Stimulated activated CD8-positive, alpha-beta memory T cell treated with anti-CD3 and anti-CD28 coated beads, Interleukin-4, amount 100 ng/mL, for 4 hours (primary cell): ENCODE data around the gene HMG20A.

Source experiments
- DNase-seq, 2 donors: peaks; one replicate each; pipeline ENCODE4 v3.0.0-alpha.2; 2020; ENCODE audit warnings: low read depth in 2 of 2, low spot score in 1 of 2

The HMG20A gene

DNA sequence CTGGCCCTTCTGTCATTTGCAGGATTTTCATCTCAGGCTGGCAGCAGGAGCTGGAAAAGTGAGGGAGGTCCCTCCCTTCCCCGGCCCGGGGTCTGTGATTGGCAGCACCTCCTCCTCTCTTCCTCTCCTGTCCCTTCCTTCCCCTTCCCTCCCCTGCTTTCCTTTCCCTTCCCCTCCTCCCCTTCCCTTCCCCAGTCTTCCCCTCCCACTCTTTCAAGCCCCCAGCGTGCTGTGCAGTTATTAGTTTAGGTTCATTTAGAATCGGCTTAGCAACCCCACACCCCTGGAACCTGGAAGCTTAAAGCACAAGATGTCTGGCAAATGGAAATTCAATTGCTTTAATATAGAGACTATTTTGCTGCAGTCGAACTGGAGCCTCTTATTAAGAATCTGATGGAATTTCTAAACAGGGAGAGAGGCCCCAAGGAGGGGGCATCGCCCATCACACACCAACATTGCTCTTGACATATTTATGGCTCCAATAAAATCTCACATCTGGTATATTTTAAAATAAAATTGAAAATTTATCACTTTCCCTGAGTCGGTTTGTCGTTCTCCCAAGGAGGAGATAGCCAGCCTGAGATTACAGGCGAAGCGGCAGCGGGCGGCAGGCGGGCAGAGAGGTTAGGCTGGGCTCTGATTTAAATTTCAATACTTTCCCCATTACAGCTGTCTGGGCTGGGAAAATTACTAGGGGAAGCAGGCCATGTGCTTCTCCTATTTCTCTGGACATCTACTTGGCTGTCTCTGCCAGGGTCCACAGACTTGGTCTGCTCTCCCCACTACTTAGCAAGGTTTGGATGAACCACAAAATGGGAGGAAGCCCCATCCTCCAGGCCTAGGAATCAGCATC lies 113.1 kb downstream of the HMG20A start:
- no peak for DNase-seq
